Measurements from ENCODE around the gene CST9. TPM values are rescaled to one million over a fixed set of nuclear protein-coding genes. Genes with fewer than 3 reads are reported as not detected.

CST9 gene
- total RNA-seq, 1 experiment from 2014 or later = not detected

- Histone ChIP-seq H3K4me3 (replicated peaks in 1 of 2; ENCODE audit: low read depth in 1 of 2, low read length in 2 of 2) (no peak overlapping the region), H3K9me3 (ENCODE audit: control insufficient read depth in 1 of 2, insufficient read depth in 1 of 2, low read depth in 1 of 2, low read length in 2 of 2) (no peaks in the 10 kb centered on the region), H3K9me2 (ENCODE audit: insufficient read depth) (no peaks in the 10 kb centered on the region), H3K36me3 (ENCODE audit: control insufficient read depth in 1 of 2, insufficient read depth in 2 of 2, low read length in 2 of 2) (peaks cover 5% of the 10 kb centered on the region in 2 experiments; a peak in 2 of 4 replicates), H3K4me1 (ENCODE audit: control insufficient read depth in 1 of 2, insufficient read depth in 2 of 2, low read length in 2 of 2) (peaks cover 27 to 45% of the 10 kb centered on the region in 2 experiments), H3K27ac (ENCODE audit: low read depth, low read length) (no peak overlapping the region), H3K27me3 (ENCODE audit: insufficient read depth, low read length) (no peaks in the 10 kb centered on the region), H3K79me2 (ENCODE audit: insufficient read depth, low read length) (peaks cover 21% of the 10 kb centered on the region), H2AFZ (ENCODE audit: low read depth, low read length, poor library complexity, severe bottlenecking) (no peak overlapping the region), H3K4me2 (ENCODE audit: low read length) (no peak overlapping the region), H4K20me1 (ENCODE audit: insufficient read depth) (no peaks in the 10 kb centered on the region), H3K9ac (ENCODE audit: low read length) (no peak overlapping the region)
- ChIA-PET POLR2A (no interaction called here), RAD21 (ENCODE audit: low non-redundant PET in 1 of 2, low total read pairs in 2 of 2, uncharacterized antibody in 2 of 2, unreplicated experiment in 2 of 2) (no interaction called here), CTCF (no interaction called here)
- intact Hi-C loops (cut with micrococcal nuclease) = loop anchor here (10.0 kb wide), 1 partner anchor 1560 kb away; the partner anchor contains the start of gene ENTPD6
- DNase-seq (ENCODE audit: low read depth, low spot score) (no peak), ATAC-seq (no peak)
- no TSS peak for BruUV-seq (replicated peaks)
- TF ChIP-seq JUND (IDR thresholded peaks at IDR 0.05) = no peak
- no peak for TF ChIP-seq SIN3A (IDR thresholded peaks at IDR 0.05; ENCODE audit: low read depth)
- TF ChIP-seq ZBTB33 (IDR thresholded peaks at IDR 0.05; ENCODE audit: extremely low read depth, insufficient replicate concordance, low read length) = no peak
These were observed 29.5 kb upstream of the CST9 start for GRCh38 chr20:23634985-23635767.

DNA sequence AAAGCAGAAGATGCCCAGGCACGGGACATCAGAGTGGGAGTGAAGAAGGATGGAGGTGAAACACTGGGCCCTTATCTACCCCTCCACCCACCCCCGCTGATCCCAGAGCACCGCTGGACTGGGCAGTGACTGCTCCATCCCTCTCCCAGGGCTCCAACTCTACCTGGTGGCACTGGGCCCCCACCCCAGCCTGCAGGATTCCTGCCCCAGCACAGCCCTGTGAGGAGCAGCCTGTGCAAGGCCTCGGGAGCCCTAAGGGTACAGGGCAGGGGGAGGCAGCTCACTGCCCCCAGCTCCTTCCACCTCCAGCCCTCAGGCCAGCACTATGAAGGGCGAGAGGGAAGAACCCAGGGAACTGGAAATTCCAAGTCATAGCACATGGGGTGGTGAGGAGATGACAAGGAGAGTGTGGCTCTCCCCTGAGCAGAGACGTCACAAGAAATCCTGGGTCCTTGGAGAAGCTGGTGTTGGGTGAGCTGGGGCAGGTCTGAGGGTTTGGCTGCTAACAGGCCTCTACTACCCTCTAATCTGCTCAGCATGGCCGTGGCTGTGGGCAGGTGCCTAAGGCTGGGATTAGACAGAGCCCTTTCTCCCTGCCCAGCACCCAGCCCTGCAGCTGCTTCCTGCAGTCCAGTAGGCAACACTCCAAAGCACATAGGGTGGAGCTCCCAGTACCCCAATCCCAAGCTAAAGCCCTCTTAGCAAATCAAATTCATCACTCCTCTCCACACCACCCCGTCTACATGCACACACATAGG lies 28.5 kb upstream of the CST9 start:
- peaks cover 21% of the 10 kb centered on the region for H3K79me2 ChIP-seq (ENCODE audit: insufficient read depth, low read length)
- no peak overlapping the region for H2AFZ ChIP-seq (ENCODE audit: low read depth, low read length, poor library complexity, severe bottlenecking)
- no peak overlapping the region for H3K9ac ChIP-seq (ENCODE audit: low read length)
- BruUV-seq (replicated peaks) = no TSS peak
- intact Hi-C loops (cut with micrococcal nuclease) = loop anchor here (10.0 kb wide), 1 partner anchor 1561 kb away; the partner anchor contains the start of gene ENTPD6
- H3K9me2 ChIP-seq (ENCODE audit: insufficient read depth) = no peaks in the 10 kb centered on the region
- no peaks in the 10 kb centered on the region for H3K9me3 ChIP-seq (ENCODE audit: control insufficient read depth in 1 of 2, insufficient read depth in 1 of 2, low read depth in 1 of 2, low read length in 2 of 2)
- RAD21 ChIA-PET (ENCODE audit: low non-redundant PET in 1 of 2, low total read pairs in 2 of 2, uncharacterized antibody in 2 of 2, unreplicated experiment in 2 of 2) = no interaction called here
- no peak for DNase-seq (ENCODE audit: low read depth, low spot score)
- peaks cover 26 to 45% of the 10 kb centered on the region in 2 experiments for H3K4me1 ChIP-seq (ENCODE audit: control insufficient read depth in 1 of 2, insufficient read depth in 2 of 2, low read length in 2 of 2)
- TF ChIP-seq POLR2A (IDR thresholded peaks at IDR 0.05; ENCODE audit: borderline replicate concordance, extremely low read depth, insufficient read depth, insufficient read length) (no peak), RAD21 (IDR thresholded peaks at IDR 0.05; ENCODE audit: low read depth) (no peak), ZBTB33 (IDR thresholded peaks at IDR 0.05; ENCODE audit: extremely low read depth, insufficient replicate concordance, low read length) (no peak), EZH2 (IDR thresholded peaks at IDR 0.05) (no peak)
- TF ChIP-seq, protein P1, sequence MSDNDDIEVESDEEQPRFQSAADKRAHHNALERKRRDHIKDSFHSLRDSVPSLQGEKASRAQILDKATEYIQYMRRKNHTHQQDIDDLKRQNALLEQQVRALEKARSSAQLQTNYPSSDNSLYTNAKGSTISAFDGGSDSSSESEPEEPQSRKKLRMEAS (IDR thresholded peaks at IDR 0.05) = no peak
- TF ChIP-seq, protein P2, sequence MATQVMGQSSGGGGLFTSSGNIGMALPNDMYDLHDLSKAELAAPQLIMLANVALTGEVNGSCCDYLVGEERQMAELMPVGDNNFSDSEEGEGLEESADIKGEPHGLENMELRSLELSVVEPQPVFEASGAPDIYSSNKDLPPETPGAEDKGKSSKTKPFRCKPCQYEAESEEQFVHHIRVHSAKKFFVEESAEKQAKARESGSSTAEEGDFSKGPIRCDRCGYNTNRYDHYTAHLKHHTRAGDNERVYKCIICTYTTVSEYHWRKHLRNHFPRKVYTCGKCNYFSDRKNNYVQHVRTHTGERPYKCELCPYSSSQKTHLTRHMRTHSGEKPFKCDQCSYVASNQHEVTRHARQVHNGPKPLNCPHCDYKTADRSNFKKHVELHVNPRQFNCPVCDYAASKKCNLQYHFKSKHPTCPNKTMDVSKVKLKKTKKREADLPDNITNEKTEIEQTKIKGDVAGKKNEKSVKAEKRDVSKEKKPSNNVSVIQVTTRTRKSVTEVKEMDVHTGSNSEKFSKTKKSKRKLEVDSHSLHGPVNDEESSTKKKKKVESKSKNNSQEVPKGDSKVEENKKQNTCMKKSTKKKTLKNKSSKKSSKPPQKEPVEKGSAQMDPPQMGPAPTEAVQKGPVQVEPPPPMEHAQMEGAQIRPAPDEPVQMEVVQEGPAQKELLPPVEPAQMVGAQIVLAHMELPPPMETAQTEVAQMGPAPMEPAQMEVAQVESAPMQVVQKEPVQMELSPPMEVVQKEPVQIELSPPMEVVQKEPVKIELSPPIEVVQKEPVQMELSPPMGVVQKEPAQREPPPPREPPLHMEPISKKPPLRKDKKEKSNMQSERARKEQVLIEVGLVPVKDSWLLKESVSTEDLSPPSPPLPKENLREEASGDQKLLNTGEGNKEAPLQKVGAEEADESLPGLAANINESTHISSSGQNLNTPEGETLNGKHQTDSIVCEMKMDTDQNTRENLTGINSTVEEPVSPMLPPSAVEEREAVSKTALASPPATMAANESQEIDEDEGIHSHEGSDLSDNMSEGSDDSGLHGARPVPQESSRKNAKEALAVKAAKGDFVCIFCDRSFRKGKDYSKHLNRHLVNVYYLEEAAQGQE (IDR thresholded peaks at IDR 0.05; ENCODE audit: low read depth) = no peak
- no peak overlapping the region for H3K4me3 ChIP-seq (replicated peaks in 1 of 2; ENCODE audit: low read depth in 1 of 2, low read length in 2 of 2)
- no peaks in the 10 kb centered on the region for H3K27me3 ChIP-seq (ENCODE audit: insufficient read depth, low read length)
- CTCF ChIA-PET = no interaction called here
- H4K20me1 ChIP-seq (ENCODE audit: insufficient read depth) = no peaks in the 10 kb centered on the region
- POLR2A ChIA-PET = no interaction called here
- ATAC-seq = no peak
- H3K27ac ChIP-seq (ENCODE audit: low read depth, low read length) = no peak overlapping the region
- H3K36me3 ChIP-seq (ENCODE audit: control insufficient read depth in 1 of 2, insufficient read depth in 2 of 2, low read length in 2 of 2) = peaks cover 5% of the 10 kb centered on the region in 2 experiments; a peak in 2 of 4 replicates
- H3K4me2 ChIP-seq (ENCODE audit: low read length) = no peak overlapping the region

Data from HCT116 (cell line).